T-helper 22 cell (primary cell): ENCODE results near the gene ELANE.

Source experiments
- DNase-seq: peaks from one replicate; pipeline ENCODE4 v3.0.0-alpha.2; 2020; ENCODE audit warnings: low read depth

ELANE gene

GRCh38 chr19:852136-853013, at the start of gene ELANE:
Gene ELANE, plus strand, starts transcription at chr19:852303. Its CDS starts 26 bp downstream, at chr19:852329.
- no peak for DNase-seq

- no peak for DNase-seq
These were observed 49.5 kb upstream of the ELANE start for GRCh38 chr19:802498-803098.

- no peak for DNase-seq
These were observed 49.0 kb upstream of the ELANE start for GRCh38 chr19:803099-803561.

GRCh38 chr19:803686-804418, 48.3 kb upstream of the ELANE start:
- no peak for DNase-seq

GRCh38 chr19:804419-805165, 47.5 kb upstream of the ELANE start:
- DNase-seq: no peak

- DNase-seq: no peak
These were observed 46.9 kb upstream of the ELANE start for GRCh38 chr19:805166-805551.

GRCh38 chr19:805600-806550, 46.2 kb upstream of the ELANE start:
- no peak for DNase-seq

GRCh38 chr19:806815-807421, 45.2 kb upstream of the ELANE start:
- DNase-seq: no peak

- DNase-seq: no peak
These were observed 44.3 kb upstream of the ELANE start for GRCh38 chr19:807627-808422.

- no peak for DNase-seq
These were observed 43.7 kb upstream of the ELANE start for GRCh38 chr19:808423-808775.

GRCh38 chr19:810077-810855, 41.8 kb upstream of the ELANE start:
- DNase-seq: no peak

- DNase-seq: no peak
These were observed 41.1 kb upstream of the ELANE start for GRCh38 chr19:810883-811489.

- no peak for DNase-seq
These were observed 40.5 kb upstream of the ELANE start for GRCh38 chr19:811506-812048.

- DNase-seq: no peak
These were observed 39.9 kb upstream of the ELANE start for GRCh38 chr19:812049-812746.

GRCh38 chr19:812747-813218, 39.3 kb upstream of the ELANE start:
- DNase-seq: no peak

GRCh38 chr19:813219-814151, 38.6 kb upstream of the ELANE start:
- no peak for DNase-seq
